Peyer's patch (tissue), 4 donors: ENCODE measurements around the gene HSPA4.

Experiments used
- CTCF ChIP-seq, 6 experiments: fragments of 450-650 bp in 4 of 6; fragments of 200-600 bp in 2 of 6; sonication (generic) in 1 of 6; IDR thresholded peaks; one replicate each; pipeline ENCODE4 v1.5.1; 2017 to 2019; ENCODE audit warnings: antibody characterized with exemption in 6 of 6, mild to moderate bottlenecking in 3 of 6, moderate library complexity in 1 of 6
- POLR2A ChIP-seq, 2 donors: fragments of 450-650 bp; IDR thresholded peaks; one replicate each; pipeline ENCODE4 v1.5.1; 2017; ENCODE audit warnings: antibody characterized with exemption in 2 of 2, mild to moderate bottlenecking in 2 of 2, moderate library complexity in 2 of 2

- no peak for TF ChIP-seq CTCF (IDR thresholded peaks at IDR 0.05)
- TF ChIP-seq POLR2A (IDR thresholded peaks at IDR 0.05) = no peak
These were observed 62.5 kb downstream of the HSPA4 start for GRCh38 chr5:133114166-133114932.
